Stromal cell of bone marrow (primary cell): ENCODE results near the gene PRCP.
"Not testable (repeated sequence)": the region's sequence is repeated elsewhere in the genome, so short reads cannot be mapped to it uniquely, and the experiment has no call there.

Source experiments
- DNase-seq: peaks from one replicate; pipeline ENCODE4 v3.0.0-alpha.2; 2012; ENCODE audit warnings: low read depth

PRCP gene

DNA sequence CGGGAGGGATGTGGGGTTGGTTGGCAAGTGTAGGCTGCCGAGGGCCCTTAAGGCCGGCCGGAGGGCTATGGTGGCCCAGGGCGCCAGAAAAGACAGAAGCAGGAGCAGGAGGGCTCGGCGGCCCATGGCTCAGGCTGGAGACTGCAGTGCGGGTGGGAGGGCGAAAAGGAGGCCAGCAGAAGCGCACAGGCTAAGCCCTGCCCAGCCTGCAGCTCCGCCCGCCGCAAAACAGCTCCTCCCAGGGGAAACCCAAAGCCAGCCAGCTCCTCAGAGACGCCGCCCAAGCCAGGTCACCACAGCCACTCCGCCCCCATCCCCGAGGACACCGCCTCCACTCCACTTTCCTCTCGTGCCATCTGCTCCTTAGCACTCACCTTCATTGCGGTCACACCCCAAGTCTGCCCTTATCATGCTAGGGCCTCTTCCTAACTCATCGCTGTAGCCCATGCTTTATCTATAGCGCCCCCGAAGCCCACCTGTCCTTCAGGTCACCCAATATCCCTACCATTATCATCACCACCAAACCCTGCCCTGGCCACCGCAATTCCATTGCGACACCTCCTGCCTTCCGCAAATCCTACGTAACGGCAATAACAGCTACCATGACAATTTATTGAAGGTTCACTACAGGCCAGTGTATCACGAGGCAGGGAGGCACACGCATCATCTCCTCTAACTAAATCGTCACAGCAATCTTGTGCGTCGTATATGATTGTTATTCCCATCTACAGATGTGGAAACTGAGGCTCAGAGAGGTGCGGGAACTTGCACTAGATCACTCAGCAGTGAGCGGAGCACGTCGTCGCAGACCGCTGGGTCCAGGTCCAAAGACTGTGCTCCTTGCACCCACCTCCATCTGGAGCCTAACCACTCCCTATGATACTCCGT is at the start of gene PRCP:
TSS of gene PRCP (minus strand) at position 154 of the 888 bp plus-strand sequence. CDS start at position 126, 28 bp downstream.
- peak; percentile 73 for DNase-seq

DNA sequence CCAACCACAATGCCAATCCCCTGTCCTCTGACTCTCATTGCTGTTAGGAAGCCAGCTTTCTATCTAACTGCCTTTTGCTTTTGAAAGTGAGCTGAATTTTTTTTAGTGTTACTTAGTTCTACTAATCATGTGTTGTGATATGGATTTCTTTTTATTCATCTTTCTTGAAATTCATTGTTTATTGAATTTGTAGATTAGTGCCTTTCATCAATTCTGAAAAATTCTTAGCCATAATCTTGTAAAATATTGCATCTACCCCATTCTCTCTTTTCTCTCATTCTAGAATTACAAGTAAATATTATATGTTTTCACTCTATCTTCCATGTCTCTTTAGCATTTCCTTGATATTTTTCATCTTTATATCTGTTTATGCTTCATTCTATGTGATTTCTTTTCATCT is 49.1 kb upstream of the PRCP start:
- DNase-seq, result no peak

DNA sequence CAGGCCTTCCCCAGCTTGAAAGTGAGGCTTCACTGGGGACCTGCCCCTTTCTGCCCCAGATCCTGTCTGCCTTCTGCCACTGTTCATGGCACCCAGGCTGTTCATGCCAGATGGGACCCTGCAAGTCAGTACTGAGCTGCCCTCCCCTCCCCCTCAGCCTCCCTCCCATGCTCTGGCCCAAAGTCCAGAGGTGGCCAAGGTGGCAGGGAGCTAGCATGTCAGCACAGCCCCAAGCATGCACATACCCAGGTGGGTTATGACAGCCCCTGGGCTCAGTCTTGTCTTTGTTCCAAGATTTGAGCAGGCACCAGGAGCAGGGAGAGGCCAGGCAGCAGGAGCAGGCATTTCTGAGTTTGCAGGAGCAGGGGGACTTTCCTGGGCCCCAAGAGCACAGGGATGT is 45.5 kb upstream of the PRCP start:
- no peak for DNase-seq

DNA sequence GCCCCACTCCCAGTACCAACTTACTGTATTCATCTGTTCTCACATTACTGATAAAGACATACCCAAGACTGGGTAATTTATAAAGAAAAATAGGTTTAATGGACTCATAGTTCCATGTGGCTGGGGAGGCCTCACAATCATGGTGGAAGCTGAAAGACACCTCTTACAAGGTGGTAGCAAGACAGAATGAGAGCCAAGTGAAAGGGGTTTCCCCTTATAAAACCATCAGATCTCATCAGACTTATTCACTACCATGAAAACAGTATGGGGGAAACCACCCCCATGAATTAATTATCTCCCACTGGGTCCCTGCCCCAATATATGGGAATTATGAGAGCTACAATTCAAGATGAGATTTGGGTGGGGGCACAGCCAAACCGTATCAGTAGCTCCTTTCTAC is 44.8 kb upstream of the PRCP start:
- DNase-seq, result not testable (repeated sequence)

DNA sequence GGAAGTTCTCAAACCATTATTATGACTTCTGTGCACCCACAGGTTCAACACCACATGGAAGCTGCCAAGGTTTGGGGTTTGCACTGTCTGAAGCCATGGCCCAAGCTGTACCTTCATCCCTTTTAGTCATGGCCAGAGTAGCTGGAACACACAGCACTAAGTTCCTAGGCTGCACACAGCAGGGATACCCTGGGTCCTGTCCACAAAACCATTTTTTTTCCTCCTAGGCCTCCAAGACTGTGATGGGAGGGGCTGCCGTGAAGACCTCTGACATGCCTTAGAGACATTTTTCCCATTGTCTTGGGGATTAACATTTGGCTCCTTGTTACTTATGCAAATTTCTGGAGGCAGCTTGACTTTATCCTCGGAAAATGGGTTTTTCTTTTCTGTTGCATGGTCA is 44.0 kb upstream of the PRCP start:
- no peak for DNase-seq

DNA sequence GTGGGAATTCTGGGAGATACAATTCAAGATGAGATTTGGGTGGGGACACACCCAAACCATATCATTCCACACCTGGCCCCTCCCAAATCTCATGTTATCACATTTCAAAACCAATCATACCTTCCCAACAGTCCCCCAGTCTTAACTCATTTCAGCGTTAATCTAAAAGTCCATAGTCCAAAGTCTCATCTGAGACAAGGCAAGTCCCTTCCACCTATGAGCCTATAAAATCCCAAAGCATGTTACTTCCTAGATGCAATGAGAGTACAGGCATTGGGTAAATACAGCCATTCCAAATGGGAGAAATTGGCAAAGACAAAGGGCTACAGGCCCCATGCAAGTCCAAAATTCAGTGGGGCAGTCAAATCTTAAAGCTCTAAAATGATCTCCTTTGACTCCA is 43.2 kb upstream of the PRCP start:
- DNase-seq, result not testable (repeated sequence)

DNA sequence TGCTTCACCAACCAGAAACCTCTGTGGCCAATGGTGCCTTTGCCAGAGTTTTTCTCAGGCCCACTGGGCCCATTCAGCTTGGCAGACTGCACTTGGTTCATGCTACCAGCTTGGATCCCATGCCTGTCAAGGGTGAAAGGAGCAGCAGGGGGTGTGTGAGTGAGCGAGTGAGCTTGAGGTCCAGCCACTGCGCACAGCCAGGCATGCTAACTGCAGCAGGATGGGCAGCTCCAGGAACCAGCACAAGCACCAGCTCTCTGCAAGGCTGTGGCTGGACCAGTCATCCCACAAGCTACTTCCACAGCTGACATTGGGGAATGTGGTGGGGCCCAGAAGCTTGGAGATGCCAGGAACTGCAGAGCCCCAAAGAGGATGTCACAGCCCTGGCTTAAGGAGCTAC is 42.1 kb upstream of the PRCP start:
- DNase-seq, result no peak

DNA sequence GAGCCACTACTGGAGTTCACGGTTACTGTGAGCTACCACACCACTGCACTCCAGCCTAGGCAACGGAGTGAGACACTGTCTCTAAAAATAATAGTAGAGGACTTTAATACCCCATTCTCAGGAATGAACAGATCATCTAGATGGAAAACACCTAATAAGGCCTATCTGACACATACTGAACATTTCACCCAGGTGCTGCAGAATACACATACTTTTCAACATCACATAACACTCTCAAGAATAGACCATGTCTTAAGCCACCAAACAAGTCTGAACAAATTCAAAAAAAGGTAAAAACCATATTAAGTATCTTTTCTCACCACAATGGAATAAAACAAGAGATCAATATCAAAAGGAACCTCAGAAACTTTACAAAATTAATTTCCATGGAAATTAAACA is 39.2 kb upstream of the PRCP start:
- DNase-seq, result no peak

DNA sequence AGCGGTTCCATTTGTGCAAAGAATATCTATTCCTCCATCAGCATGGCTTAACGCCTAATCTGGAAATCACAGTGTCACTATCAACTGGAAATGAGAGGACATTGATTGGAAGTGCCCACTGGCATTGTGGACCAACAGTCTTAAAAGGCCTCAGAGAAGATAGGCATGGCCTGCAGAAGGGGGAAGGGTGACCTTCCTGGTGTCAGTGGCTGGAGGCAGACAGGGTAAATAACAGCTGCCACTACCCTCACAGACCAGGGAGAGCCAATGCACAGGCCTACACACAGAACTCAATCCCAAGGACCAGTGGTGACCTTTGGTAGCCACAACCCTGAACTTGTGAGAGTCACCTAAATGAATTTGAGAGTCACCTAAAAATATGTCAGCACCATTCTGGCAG is 37.3 kb upstream of the PRCP start:
- no peak for DNase-seq

DNA sequence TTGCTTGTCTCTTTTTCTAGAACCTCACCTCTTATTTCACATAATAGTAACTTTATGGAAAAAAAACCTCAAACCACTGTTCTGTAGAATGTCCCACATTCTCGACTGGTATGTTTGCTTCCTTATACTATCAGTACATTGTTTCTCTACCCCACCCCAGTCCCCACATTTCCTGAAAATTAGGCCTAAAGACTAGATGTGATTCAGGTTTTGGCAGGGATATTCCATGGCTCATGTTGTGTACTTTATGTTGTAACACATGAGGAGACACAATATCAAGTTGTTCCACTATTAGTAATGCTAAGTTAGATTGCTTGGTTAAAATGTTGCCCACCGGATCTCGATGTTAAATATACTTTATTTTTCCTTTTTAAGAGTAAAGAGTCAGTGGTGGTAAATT is 36.0 kb upstream of the PRCP start:
- DNase-seq, result peak; percentile 15

DNA sequence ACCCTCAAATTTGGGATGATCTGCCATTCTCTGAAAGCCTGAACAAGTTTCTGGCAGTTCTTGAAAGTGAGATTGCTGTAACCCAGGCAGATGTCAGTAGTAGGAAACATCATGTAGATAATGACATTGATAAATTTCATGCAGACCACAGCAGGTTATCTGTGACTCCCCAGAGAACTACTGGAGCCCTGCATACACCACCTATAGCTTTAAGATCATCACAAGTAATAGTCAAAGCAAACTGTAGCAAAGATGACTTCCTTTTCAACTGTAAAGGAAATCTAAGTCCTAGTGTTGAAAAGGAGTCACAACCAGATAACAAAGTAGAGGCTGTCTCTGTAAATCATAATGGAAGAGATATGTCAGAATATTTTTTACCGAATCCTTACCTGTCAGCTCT is 32.3 kb upstream of the PRCP start:
- no peak for DNase-seq

DNA sequence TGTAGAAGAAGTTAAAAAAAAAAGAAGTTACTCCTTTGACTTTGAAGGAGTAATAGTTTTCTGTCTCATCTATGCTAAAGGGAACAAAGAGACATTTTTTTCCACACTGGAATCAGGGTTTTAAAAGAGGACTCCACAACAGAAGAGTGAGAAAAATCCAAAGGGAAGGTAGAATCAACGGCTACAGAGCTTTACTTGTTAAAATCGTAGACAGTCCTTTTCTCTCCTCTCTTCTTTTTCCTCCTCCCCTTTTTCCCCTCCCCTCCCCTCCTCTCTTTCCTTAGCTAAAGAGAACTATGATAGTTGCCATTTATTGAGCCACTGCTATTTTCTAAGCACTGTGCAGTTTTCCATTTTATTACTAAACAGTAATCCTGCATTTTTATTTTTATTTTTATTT is 30.5 kb upstream of the PRCP start:
- no peak for DNase-seq

DNA sequence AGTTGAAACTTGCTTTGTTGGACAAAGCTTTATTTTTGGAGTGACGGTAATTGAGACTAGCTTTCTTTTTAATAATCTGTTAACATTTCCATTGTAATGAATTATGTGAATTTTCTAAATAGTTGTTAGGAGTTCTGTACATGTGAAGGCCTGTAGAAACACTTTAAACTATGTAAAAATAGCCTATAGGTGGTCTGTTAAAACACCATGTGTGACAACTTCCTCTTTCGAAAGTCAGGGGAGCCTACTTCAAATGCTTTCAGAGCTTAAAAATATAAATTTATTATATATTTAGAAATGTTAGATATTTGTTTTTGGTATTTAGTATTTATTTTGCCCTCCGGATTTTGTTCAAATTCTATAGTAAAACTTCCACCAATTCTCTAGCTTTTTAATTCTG is 30.0 kb upstream of the PRCP start:
- DNase-seq, result no peak

DNA sequence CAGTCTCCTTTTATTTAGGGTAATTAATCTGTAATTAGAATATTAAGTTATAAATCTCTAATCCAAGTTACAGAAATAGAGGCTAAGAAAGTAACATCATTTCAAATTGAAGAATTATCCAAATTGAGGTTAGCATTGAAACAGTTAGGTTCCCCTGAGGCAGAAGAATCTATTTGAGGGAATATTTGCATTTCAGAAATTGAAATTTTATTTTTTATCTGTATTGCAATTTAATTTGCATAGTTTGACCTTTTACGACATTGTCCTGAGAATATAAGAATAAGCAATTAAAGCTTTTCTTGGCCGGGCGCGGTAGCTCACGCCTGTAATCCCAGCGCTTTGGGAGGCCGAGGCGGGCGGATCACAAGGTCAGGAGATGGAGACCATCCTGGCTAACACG is 28.9 kb upstream of the PRCP start:
- no peak for DNase-seq

DNA sequence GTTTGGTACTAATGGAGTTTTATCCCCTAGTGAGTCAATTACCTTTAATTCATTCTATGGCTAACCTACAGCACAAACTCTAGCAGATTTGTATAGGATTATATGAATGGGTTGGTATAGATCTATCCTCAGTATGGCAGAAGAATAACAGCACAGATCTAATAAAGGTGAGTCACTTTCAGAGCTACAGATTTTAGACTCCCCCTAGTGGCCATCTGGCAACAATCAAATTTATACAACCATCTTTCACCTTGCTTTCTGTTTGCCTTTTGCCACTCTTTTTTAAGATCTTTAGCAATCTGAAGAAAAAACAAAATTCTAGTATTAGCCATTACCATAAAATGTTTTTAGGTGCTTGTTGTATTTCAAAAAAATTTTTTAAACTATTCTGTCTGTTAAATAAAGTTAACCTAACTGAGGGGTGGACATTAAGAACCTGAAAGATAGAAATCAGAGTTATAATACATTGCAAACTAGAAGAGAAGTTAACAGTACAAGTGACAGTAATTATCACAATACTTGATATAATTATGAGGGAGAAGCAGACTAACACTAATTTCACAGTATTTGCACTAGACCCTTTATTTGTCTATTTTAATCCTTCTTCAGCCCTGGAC is 27.1 kb upstream of the PRCP start:
- DNase-seq, result peak; percentile 42

DNA sequence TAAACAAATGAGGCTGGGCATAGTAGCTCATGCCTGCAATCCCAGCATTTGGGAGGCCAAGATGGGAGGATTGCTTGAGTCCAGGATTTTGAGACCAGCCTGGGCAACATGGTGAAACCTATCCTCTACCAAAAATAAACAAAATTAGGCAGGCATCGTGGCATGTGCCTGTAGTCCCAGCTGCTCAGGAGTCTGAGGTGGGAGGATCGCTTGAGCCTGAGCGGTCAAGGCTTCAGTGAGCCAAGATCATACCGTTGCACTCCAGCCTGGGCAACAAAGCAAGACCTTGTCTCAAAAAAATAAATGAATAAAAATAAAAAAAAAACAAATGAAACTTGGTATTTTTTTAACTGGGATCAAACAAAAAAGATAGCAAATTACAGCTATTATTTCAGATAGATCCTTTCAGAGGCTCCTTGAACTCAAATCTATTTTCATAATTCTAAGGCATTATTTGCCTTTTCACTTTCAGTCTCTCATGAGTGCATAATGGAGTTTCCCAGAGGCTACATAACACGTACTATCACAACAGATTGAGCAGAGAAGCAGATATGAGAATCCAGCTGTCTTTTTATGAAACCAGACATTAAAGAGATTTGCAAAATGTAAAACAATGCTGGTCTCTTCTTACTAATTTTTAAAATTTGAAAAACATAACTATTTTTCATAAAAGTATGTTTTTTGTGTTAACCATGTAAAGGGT is 24.4 kb upstream of the PRCP start:
- no peak for DNase-seq

DNA sequence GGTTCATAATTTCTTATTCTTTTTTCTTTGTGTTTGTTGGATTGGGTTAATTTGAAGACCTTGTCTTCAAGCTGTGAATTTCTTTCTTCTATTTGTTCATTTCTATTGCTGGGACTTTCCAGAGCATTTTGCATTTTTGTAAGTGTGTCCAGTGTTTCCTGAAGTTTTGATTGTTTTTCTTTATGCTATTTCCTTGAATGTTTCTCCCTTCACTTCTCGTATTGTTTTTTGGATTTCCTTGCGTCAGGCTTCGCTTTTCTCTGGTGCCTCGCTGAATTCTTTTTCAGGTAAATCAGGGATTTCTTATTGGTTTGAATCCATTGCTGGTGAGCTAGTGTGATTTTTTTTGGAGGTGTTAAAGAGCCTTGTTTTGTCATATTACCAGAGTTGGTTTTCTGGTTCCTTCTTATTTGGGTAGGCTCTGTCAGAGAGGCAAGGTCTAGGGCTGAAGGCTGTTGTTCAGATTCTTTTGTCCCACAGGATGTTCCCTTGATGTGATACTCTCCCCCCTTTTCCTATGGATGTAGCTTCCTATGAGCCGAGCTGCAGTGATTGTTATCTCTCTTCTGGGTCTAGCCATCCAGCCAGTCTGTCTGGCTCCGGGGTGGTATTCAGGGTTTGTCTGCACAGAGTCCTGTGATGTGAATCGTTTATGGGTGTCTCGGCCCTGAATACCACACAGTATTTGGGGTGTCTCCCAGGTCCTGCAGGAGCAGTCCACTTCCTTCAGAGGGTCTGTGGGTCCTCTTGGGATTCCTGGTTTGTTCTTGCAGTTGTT is 22.4 kb upstream of the PRCP start:
- DNase-seq, result not testable (repeated sequence)

DNA sequence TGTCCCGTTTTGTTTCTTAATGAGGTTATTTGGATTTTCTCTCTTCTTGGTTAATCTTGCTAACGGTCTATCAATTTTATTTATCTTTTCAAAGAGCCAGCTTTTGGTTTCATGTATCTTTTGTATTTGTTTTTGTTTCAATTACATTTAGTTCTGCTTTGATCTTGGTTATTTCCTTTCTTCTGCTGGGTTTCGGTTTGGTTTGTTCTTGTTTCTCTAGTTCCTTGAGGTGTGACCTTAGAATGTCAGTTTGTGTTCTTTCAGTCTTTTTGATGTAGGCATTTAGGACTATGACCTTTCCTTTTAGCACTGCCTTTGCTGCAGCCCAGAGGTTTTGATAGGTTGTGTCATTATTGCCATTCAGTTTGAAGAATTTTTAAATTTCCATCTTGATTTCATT is 20.0 kb upstream of the PRCP start:
- not testable (repeated sequence) for DNase-seq

DNA sequence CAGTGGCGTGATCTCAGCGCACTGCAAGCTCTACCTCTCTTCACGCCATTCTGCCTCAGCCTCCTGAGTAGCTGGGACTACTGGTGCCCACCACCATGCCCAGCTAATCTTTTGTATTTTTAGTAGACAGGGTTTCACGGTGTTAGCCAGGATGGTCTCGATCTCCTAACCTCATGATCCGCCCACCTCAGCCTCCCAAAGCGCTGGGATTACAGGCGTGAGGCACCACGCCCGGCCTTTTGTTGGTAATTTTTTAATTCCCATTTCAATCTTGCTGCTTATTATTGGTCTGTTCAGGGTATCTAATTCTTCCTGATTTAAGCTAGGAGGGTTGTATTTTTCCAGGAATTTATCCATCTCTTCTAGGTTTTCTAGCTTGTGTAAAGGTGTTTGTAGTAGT is 19.6 kb upstream of the PRCP start:
- DNase-seq, result not testable (repeated sequence)

DNA sequence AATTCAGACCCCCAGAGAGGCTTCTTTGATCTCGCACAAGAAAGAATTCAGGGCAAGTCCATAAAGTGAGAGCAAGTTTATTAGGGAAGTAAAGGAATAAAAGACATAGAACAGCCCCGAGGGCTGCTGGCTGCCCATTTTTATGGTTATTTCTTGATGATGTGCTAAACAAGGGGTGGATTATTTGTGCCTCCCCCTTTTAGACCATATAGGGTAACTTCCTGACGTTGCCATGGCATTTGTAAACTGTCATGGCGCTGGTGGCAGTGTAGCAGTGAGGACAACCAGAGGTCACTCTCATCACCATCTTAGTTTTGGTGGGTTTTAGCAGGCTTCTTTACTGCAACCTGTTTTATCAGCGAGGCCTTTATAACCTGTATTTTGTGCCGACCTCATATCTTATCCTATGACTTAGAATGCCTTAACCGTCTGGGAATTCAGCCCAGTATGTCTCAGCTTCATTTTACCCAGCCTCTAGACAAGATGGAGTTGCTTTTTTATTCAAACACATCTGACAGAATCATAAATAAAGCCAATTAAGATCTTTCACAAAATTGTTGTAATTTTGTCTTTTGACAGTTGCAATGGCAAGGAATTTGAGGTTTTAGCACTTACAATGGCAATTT is 8.9 kb upstream of the PRCP start:
- no peak for DNase-seq

DNA sequence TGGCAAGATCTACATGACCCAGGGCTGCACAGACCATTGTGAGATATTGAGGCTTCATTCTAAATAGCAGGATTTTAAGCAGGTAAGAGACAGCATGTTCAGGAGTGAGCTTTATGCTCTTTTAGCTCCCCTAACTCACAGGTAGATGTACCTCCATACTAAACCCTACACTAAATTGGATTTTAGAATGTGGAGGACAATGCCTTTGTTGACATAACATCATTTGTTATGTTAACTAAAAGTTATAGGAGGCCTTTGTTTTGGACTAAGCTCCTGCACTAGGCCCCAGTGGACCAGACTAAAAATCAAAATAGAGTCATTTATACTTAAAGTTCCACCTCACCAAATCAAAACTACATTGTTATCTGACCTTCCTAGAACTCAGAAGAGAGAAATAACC is 8.1 kb upstream of the PRCP start:
- DNase-seq, result no peak

DNA sequence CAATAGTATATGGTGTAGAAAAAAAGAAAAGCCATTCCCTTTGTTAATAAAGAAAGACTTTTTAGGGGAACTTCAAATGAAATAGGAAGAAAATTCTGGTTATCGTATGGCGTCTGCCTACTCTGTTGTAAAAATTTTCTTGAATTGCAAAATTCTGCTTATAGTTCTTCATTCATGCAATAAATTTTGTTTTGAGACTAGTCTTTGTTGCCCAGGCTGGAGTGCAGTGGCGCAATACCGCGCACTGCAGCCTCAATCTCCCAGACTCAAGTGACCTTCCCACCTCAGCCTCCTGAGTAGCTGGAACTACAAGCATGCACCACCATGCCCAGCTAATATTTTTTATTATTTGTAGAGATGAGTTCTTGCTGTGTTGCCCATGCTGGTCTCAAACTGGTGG is 7.1 kb upstream of the PRCP start:
- DNase-seq, result no peak
